HepG2 (cell line): ENCODE measurements around the gene KRI1. TPM values are rescaled to one million over a fixed set of nuclear protein-coding genes. Genes with fewer than 3 reads are reported as not detected.

Experiments
- ATAC-seq: fragments of 200-7000 bp; cut with Tn5 transposase; 3 replicates; pipeline ENCODE4 v1.9.1; 2020; ENCODE audit warnings: mild to moderate bottlenecking, moderate library complexity
- BruUV-seq: library from RNA; stranded (reverse); fragments of 400-500 nt; replicated peaks from 2 replicates; lab custom pipeline; 2021; lab: Mats Ljungman, UMichigan
- CTCF ChIA-PET: fragments of 300-600 bp; formaldehyde crosslinking; extraction: SDS; loops from one replicate; lab custom pipeline; 2021; ENCODE audit warnings: low total read pairs, inconsistent platforms, low intra/inter-chr PET ratio; lab: Yijun Ruan, JAX
- POLR2A ChIA-PET: fragments of 350-600 bp; sonication (Branson Sonifier 250); formaldehyde crosslinking; loops from one replicate; lab custom pipeline; 2020; ENCODE audit warnings: antibody characterized with exemption, inconsistent platforms; lab: Yijun Ruan, JAX
- DNase-seq: peaks from one replicate; pipeline ENCODE4 v3.0.0-alpha.2; 2015; ENCODE audit warnings: low spot score
- FAIRE-seq: peaks from 3 replicates; lab custom pipeline; 2011; peaks lifted over from hg19 to GRCh38; lab: Jason Lieb, UNC
- H2AFZ ChIP-seq: one replicate; pipeline ENCODE4 v1.6.1; 2011; ENCODE audit warnings: low read length, inconsistent platforms
- H3K27ac ChIP-seq: fragments of 300-600 bp; 3 replicates; pipeline ENCODE4 v1.8.0; 2011; ENCODE audit warnings: mixed run types, mild to moderate bottlenecking, mixed read lengths, low read length, inconsistent platforms; ENCODE audit not compliant: insufficient read depth; ENCODE audit errors: extremely low read length
- H3K27me3 ChIP-seq, 2 experiments: fragments of 200-600 bp in 1 of 2; 2 replicates in 1 of 2; 3 replicates in 1 of 2; pipeline versions ENCODE4 v1.6.0 to v1.8.0; 2011; ENCODE audit warnings: low read length in 2 of 2, mild to moderate bottlenecking in 2 of 2, moderate library complexity in 2 of 2, inconsistent platforms in 1 of 2; ENCODE audit not compliant: insufficient read depth in 2 of 2, control insufficient read depth in 1 of 2
- H3K36me3 ChIP-seq, 2 experiments: fragments of 200-600 bp in 1 of 2; replicated peaks in 1 of 2; 2 replicates in 1 of 2; 3 replicates in 1 of 2; pipeline versions ENCODE4 v1.5.1 to v1.8.0; 2011; ENCODE audit warnings: low read length in 2 of 2, inconsistent platforms in 1 of 2; ENCODE audit not compliant: insufficient read depth in 2 of 2, control insufficient read depth in 1 of 2
- H3K4me1 ChIP-seq: 2 replicates; pipeline ENCODE4 v1.5.1; 2012; ENCODE audit warnings: low read length, inconsistent platforms; ENCODE audit not compliant: insufficient read depth
- H3K4me2 ChIP-seq: 2 replicates; pipeline ENCODE4 v1.6.0; 2011; ENCODE audit warnings: low read depth, low read length, inconsistent platforms
- H3K4me3 ChIP-seq, 3 experiments: fragments of 200-600 bp in 1 of 3; sonication (generic), shearing (Covaris generic) in 1 of 3; replicated peaks in 1 of 3; 2 replicates each; pipeline ENCODE4 v1.5.1; 2011 to 2016; ENCODE audit warnings: low read length in 3 of 3, inconsistent platforms in 2 of 3, low read depth in 2 of 3, mild to moderate bottlenecking in 2 of 3, control low read depth in 1 of 3, mixed read lengths in 1 of 3; ENCODE audit not compliant: insufficient read depth in 1 of 3
- H3K79me2 ChIP-seq: one replicate; pipeline ENCODE4 v1.6.1; 2011; ENCODE audit warnings: low read length, inconsistent platforms; ENCODE audit not compliant: insufficient read depth
- H3K9ac ChIP-seq: 2 replicates; pipeline ENCODE4 v1.6.0; 2011; ENCODE audit warnings: mild to moderate bottlenecking, low read depth, low read length, inconsistent platforms; ENCODE audit not compliant: insufficient read depth
- H3K9me3 ChIP-seq: 2 replicates; pipeline ENCODE4 v1.5.1; 2012; ENCODE audit warnings: mild to moderate bottlenecking, low read length
- H4K20me1 ChIP-seq: 2 replicates; pipeline ENCODE4 v1.6.0; 2011; ENCODE audit warnings: inconsistent platforms, mild to moderate bottlenecking, low read length, moderate library complexity; ENCODE audit not compliant: insufficient read depth
- ELF4 ChIP-seq: sonication (generic); formaldehyde crosslinking; IDR thresholded peaks from 2 replicates; pipeline ENCODE4 v1.5.0; 2020; ENCODE audit warnings: missing genetic modification reagents, mild to moderate bottlenecking, moderate library complexity, borderline replicate concordance
- TCF7L2 ChIP-seq: IDR thresholded peaks from 2 replicates; pipeline ENCODE4 v1.6.1; 2011; ENCODE audit warnings: mild to moderate bottlenecking, low read depth, low read length, moderate library complexity
- THAP11 ChIP-seq: IDR thresholded peaks from 2 replicates; pipeline ENCODE4 v1.6.1; 2016; ENCODE audit warnings: missing biosample characterization, missing genetic modification reagents
- TSC22D2 ChIP-seq: sonication (generic); formaldehyde crosslinking; IDR thresholded peaks from 2 replicates; pipeline ENCODE4 v1.5.1; 2020; ENCODE audit warnings: missing genetic modification reagents, mild to moderate bottlenecking, borderline replicate concordance
- ZNF747 ChIP-seq: sonication (generic); formaldehyde crosslinking; IDR thresholded peaks from 2 replicates; pipeline ENCODE4 v1.8.1; 2023; ENCODE audit warnings: missing genetic modification reagents, mild to moderate bottlenecking, borderline replicate concordance
- WGBS: methylation state at CpG from one replicate; pipeline ENCODE4 v1.1.6; 2017; ENCODE audit warnings: low lambda C conversion rate; 5-methylcytosine and 5-hydroxymethylcytosine counted together
- in situ Hi-C: cut with HindIII; loops from 2 replicates; pipeline ENCODE4 v1.10.0; 2017; ENCODE audit warnings: low pct_unique_long_range_greater_than_20kb; ENCODE audit not compliant: extremely low pct_ligation_motif_present
- intact Hi-C: fragments of 100-400 bp; cut with micrococcal nuclease; formaldehyde crosslinking; loops from one replicate; pipeline ENCODE4 v1.10.0; 2022; ENCODE audit not compliant: unreplicated experiment
- polyA plus RNA-seq, 8 experiments: library from polyadenylated mRNA; depleted of rRNA in 3 of 8; stranded (reverse) in 7 of 8; unstranded in 1 of 8; fragments of >200 nt; fragmentation: Illumina TruSeq in 4 of 8; extraction: Trizol in 4 of 8; gene quantifications; 2 replicates each; pipeline versions ENCODE4 v1.2.1 to v1.2.3, GENCODE V29; 2011 to 2016; ENCODE audit warnings: low read depth in 4 of 8, missing spikeins in 1 of 8, mixed read lengths in 1 of 8; ENCODE audit not compliant: insufficient read depth in 1 of 8
- total RNA-seq, 5 experiments: library from RNA; depleted of rRNA; stranded (reverse); fragments of >200 nt; fragmentation: Illumina TruSeq; extraction: Trizol; gene quantifications; 2 replicates each; pipeline ENCODE4 v1.2.3, GENCODE V29; 2016; ENCODE audit warnings: low read depth in 1 of 5
- TF ChIP-seq, protein P1 (sequence below): sonication (generic); formaldehyde crosslinking; IDR thresholded peaks from 2 replicates; pipeline ENCODE4 v1.8.0; 2022; ENCODE audit warnings: mild to moderate bottlenecking, missing genetic modification reagents, moderate library complexity
- TF ChIP-seq, protein P2 (sequence below): sonication (generic); formaldehyde crosslinking; IDR thresholded peaks from 2 replicates; pipeline ENCODE4 v1.5.0; 2020; ENCODE audit warnings: mild to moderate bottlenecking, missing genetic modification reagents

Gene KRI1
- total and polyA plus RNA-seq, 2 of the 13 experiments (the other 11 are each of a cell fraction or from before 2014, with no cell fraction given) = 9.1 to 11.7 TPM

GRCh38 chr19:10566408-10566657 is 523 bp upstream of the KRI1 start:
- Histone ChIP-seq H3K79me2 (peaks cover 10% of the 10 kb centered on the region), H3K27ac (no peak overlapping the region), H3K4me3 (peak overlapping the region; percentile 49 to 85 (median 55)), H3K36me3 (no peaks in the 10 kb centered on the region; a peak in 1 of 5 replicates), H3K4me2 (peak overlapping the region; percentile 84), H2AFZ (no peak overlapping the region), H3K9ac (0 out of 2 replicates have a peak overlapping the region, but pooled peaks have one; percentile 42), H3K9me3 (no peaks in the 10 kb centered on the region), H3K27me3 (no peaks in the 10 kb centered on the region), H3K4me1 (peaks cover 41% of the 10 kb centered on the region), H4K20me1 (no peaks in the 10 kb centered on the region)
- ATAC-seq (no peak), FAIRE-seq (no peak), DNase-seq (no peak)
- in situ Hi-C loops (no loop called here), intact Hi-C loops (no loop called here)
- TF ChIP-seq ZNF747 (CRISPR knock-in tag) = no peak
- TF ChIP-seq, protein P1, sequence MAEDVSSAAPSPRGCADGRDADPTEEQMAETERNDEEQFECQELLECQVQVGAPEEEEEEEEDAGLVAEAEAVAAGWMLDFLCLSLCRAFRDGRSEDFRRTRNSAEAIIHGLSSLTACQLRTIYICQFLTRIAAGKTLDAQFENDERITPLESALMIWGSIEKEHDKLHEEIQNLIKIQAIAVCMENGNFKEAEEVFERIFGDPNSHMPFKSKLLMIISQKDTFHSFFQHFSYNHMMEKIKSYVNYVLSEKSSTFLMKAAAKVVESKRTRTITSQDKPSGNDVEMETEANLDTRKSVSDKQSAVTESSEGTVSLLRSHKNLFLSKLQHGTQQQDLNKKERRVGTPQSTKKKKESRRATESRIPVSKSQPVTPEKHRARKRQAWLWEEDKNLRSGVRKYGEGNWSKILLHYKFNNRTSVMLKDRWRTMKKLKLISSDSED (CRISPR knock-in tag) = no peak
- TF ChIP-seq ELF4 (CRISPR knock-in tag) = 0 out of 2 replicates have a peak, but pooled peaks have one; percentile 7
- TF ChIP-seq TCF7L2 = no peak
- TF ChIP-seq, protein P2, sequence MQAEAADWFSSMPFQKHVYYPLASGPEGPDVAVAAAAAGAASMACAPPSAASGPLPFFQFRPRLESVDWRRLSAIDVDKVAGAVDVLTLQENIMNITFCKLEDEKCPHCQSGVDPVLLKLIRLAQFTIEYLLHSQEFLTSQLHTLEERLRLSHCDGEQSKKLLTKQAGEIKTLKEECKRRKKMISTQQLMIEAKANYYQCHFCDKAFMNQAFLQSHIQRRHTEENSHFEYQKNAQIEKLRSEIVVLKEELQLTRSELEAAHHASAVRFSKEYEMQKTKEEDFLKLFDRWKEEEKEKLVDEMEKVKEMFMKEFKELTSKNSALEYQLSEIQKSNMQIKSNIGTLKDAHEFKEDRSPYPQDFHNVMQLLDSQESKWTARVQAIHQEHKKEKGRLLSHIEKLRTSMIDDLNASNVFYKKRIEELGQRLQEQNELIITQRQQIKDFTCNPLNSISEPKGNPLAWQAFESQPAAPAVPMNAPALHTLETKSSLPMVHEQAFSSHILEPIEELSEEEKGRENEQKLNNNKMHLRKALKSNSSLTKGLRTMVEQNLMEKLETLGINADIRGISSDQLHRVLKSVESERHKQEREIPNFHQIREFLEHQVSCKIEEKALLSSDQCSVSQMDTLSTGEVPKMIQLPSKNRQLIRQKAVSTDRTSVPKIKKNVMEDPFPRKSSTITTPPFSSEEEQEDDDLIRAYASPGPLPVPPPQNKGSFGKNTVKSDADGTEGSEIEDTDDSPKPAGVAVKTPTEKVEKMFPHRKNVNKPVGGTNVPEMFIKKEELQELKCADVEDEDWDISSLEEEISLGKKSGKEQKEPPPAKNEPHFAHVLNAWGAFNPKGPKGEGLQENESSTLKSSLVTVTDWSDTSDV (CRISPR knock-in tag) = no peak
- no peak for TF ChIP-seq TSC22D2 (CRISPR knock-in tag)
- no peak for TF ChIP-seq THAP11 (CRISPR knock-in tag)
- CTCF ChIA-PET = no interaction called here
- WGBS = 53% methylated on average over 4 of the region's 4 CpGs
- POLR2A ChIA-PET = interaction anchor here (1.0 to 1.6 kb wide), 2 partner anchors 10 kb away, joined by 3 to 4 read pairs; no protein-coding TSS in a partner anchor
- BruUV-seq = no TSS peak
